OCI-LY3 (cell line): ENCODE measurements around the gene TMC5.

Experiments used
- H2AFZ ChIP-seq: fragments of 200-600, 300-600 bp; shearing (Covaris generic); 2 replicates; pipeline ENCODE4 v1.6.0; 2014; ENCODE audit warnings: antibody characterized with exemption, low read depth, low read length
- H3K27ac ChIP-seq: fragments of 200-600, 300-600 bp; sonication (generic); 2 replicates; pipeline ENCODE4 v1.5.1; 2014; ENCODE audit warnings: mild to moderate bottlenecking, low read length, moderate library complexity, mixed read lengths
- H3K27me3 ChIP-seq: fragments of 200-600, 300-600 bp; sonication (generic); 2 replicates; pipeline ENCODE4 v1.6.1; 2014; ENCODE audit warnings: low read depth, low read length, mixed read lengths
- H3K36me3 ChIP-seq: fragments of 200-600, 300-600 bp; sonication (generic); replicated peaks from 2 replicates; pipeline ENCODE3; 2014; ENCODE audit warnings: low read depth, low read length, mixed read lengths
- H3K4me1 ChIP-seq: fragments of 300-600, 200-600 bp; sonication (generic); 2 replicates; pipeline ENCODE4 v1.6.1; 2014; ENCODE audit warnings: low read length, mixed read lengths
- H3K4me2 ChIP-seq: fragments of 200-600, 300-600 bp; sonication (generic); 2 replicates; pipeline ENCODE4 v1.6.1; 2014; ENCODE audit warnings: low read length, mixed read lengths
- H3K4me3 ChIP-seq: fragments of 300-600, 200-600 bp; sonication (generic); 2 replicates; pipeline ENCODE4 v1.5.1; 2014; ENCODE audit warnings: antibody characterized with exemption, mild to moderate bottlenecking, low read length, moderate library complexity
- H3K79me2 ChIP-seq: fragments of 300-600, 200-600 bp; shearing (Covaris generic); 2 replicates; pipeline ENCODE4 v1.6.1; 2014; ENCODE audit warnings: mild to moderate bottlenecking, low read length, mixed read lengths
- H3K9ac ChIP-seq: fragments of 300-600, 200-600 bp; shearing (Covaris generic); 2 replicates; pipeline ENCODE4 v1.6.0; 2014; ENCODE audit warnings: mild to moderate bottlenecking, low read length, moderate library complexity
- H3K9me3 ChIP-seq: fragments of 200-600, 300-600 bp; shearing (Covaris generic); 2 replicates; pipeline ENCODE4 v1.6.1; 2014; ENCODE audit warnings: low read length, mixed read lengths; ENCODE audit not compliant: insufficient read depth
- H4K20me1 ChIP-seq: fragments of 200-600, 300-600 bp; sonication (generic); 2 replicates; pipeline ENCODE4 v1.6.1; 2016; ENCODE audit warnings: low read length, mixed read lengths; ENCODE audit not compliant: insufficient read depth
- CTCF ChIP-seq: fragments of 200-600, 300-600 bp; sonication (generic); IDR thresholded peaks from 2 replicates; pipeline ENCODE4 v1.5.1; 2014; ENCODE audit warnings: antibody characterized with exemption, low read length, low read depth
- EZH2phosphoT487 ChIP-seq: fragments of 200-600 bp; shearing (Covaris generic); IDR thresholded peaks from 2 replicates; pipeline ENCODE4 v1.6.1; 2018; ENCODE audit warnings: antibody characterized with exemption, mixed run types, low read depth

Gene TMC5

GRCh38 chr16:19458722-19459379, 41.2 kb downstream of the TMC5 start:
- H3K27me3 ChIP-seq = no peaks in the 10 kb centered on the region
- no peak overlapping the region for H3K9ac ChIP-seq
- H3K4me3 ChIP-seq = no peak overlapping the region
- no peak overlapping the region for H3K27ac ChIP-seq
- peaks cover 9% of the 10 kb centered on the region for H3K36me3 ChIP-seq
- H3K4me1 ChIP-seq = peaks cover 4% of the 10 kb centered on the region; the same call in 1 of the 2 replicates
- no peaks in the 10 kb centered on the region for H3K79me2 ChIP-seq
- H3K4me2 ChIP-seq = no peak overlapping the region
- no peak for TF ChIP-seq EZH2phosphoT487
- TF ChIP-seq CTCF = no peak
- no peaks in the 10 kb centered on the region for H4K20me1 ChIP-seq
- no peaks in the 10 kb centered on the region for H3K9me3 ChIP-seq
- H2AFZ ChIP-seq = no peak overlapping the region

GRCh38 chr16:19460397-19460796, 42.7 kb downstream of the TMC5 start:
- no peak overlapping the region for H3K4me3 ChIP-seq
- H2AFZ ChIP-seq = no peak overlapping the region
- H3K4me1 ChIP-seq = no peaks in the 10 kb centered on the region
- no peak overlapping the region for H3K4me2 ChIP-seq
- H3K27me3 ChIP-seq = no peaks in the 10 kb centered on the region
- no peak overlapping the region for H3K27ac ChIP-seq
- no peak overlapping the region for H3K9ac ChIP-seq
- H3K9me3 ChIP-seq = no peaks in the 10 kb centered on the region
- H3K36me3 ChIP-seq = peaks cover 9% of the 10 kb centered on the region
- TF ChIP-seq EZH2phosphoT487 = no peak
- TF ChIP-seq CTCF = no peak
- no peaks in the 10 kb centered on the region for H4K20me1 ChIP-seq
- no peaks in the 10 kb centered on the region for H3K79me2 ChIP-seq

- Histone ChIP-seq H3K4me3 (no peak overlapping the region), H3K9me3 (no peaks in the 10 kb centered on the region), H2AFZ (no peak overlapping the region), H3K27ac (no peak overlapping the region), H3K79me2 (no peaks in the 10 kb centered on the region), H3K4me2 (no peak overlapping the region), H3K9ac (no peak overlapping the region), H3K4me1 (no peaks in the 10 kb centered on the region), H3K27me3 (no peaks in the 10 kb centered on the region), H3K36me3 (peaks cover 16% of the 10 kb centered on the region), H4K20me1 (no peaks in the 10 kb centered on the region)
- no peak for TF ChIP-seq EZH2phosphoT487
- TF ChIP-seq CTCF = no peak
These were observed 46.0 kb downstream of the TMC5 start for GRCh38 chr16:19463468-19464315.

- Histone ChIP-seq H3K9me3 (no peaks in the 10 kb centered on the region), H3K4me1 (no peaks in the 10 kb centered on the region), H3K27me3 (no peaks in the 10 kb centered on the region), H4K20me1 (no peaks in the 10 kb centered on the region), H3K79me2 (no peaks in the 10 kb centered on the region), H3K4me3 (no peak overlapping the region), H3K36me3 (peaks cover 12% of the 10 kb centered on the region), H3K27ac (no peak overlapping the region), H2AFZ (no peak overlapping the region), H3K4me2 (no peak overlapping the region), H3K9ac (no peak overlapping the region)
- no peak for TF ChIP-seq CTCF
- no peak for TF ChIP-seq EZH2phosphoT487
These were observed 50.6 kb downstream of the TMC5 start for GRCh38 chr16:19468300-19468699.
